K562 (cell line): ENCODE data around the gene EFCC1. TPM values are rescaled to one million over a fixed set of nuclear protein-coding genes. Genes with fewer than 3 reads are reported as not detected.

Source experiments
- NFE2 ChIP-seq: IDR thresholded peaks from 2 replicates; pipeline ENCODE4 v1.6.1; 2014; ENCODE audit warnings: antibody characterized with exemption, low read depth
- ZNF134 ChIP-seq: fragments of 250-450 bp; sonication (Bioruptor Pico); conservative IDR thresholded peaks from 2 replicates; pipeline ENCODE4 v1.4.0; 2020
- ZNF77 ChIP-seq: fragments of 250-450 bp; sonication (Bioruptor Pico); IDR thresholded peaks from 2 replicates; pipeline ENCODE4 v1.5.0; 2020
- polyA plus RNA-seq, 8 experiments: library from polyadenylated mRNA; depleted of rRNA in 4 of 8; stranded (reverse) in 5 of 8; unstranded in 3 of 8; fragments of >200 nt; fragmentation: Nextera tagmentation in 2 of 8; fragmentation: Illumina TruSeq in 1 of 8; extraction: Ambion mirVana in 2 of 8; extraction: Trizol in 1 of 8; gene quantifications; 2 replicates each; pipeline versions ENCODE4 v1.2.1 to v1.2.3, GENCODE V29; 2011 to 2014; ENCODE audit warnings: inconsistent platforms in 1 of 8, missing spikeins in 1 of 8
- total RNA-seq, 7 experiments: library from RNA; depleted of rRNA in 6 of 7; stranded (reverse); fragments of >200 nt in 6 of 7; fragmentation: Illumina TruSeq in 2 of 7; extraction: Trizol in 2 of 7; gene quantifications; 2 replicates each; pipeline versions ENCODE4 v1.2.1 to v1.2.3, GENCODE V29; 2011 to 2021; ENCODE audit warnings: low replicate concordance in 1 of 7
- TF ChIP-seq, protein P1 (sequence below): fragments of 450-650 bp; IDR thresholded peaks from 2 replicates; pipeline ENCODE4 v1.6.1; 2016; ENCODE audit warnings: mild to moderate bottlenecking, moderate library complexity
- TF ChIP-seq, protein P2 (sequence below), 2 experiments: IDR thresholded peaks; 2 replicates each; pipeline ENCODE4 v1.6.1; 2011; ENCODE audit warnings: borderline replicate concordance in 1 of 2, control low read depth in 1 of 2, low read depth in 1 of 2, low read length in 1 of 2, mild to moderate bottlenecking in 1 of 2, mixed read lengths in 1 of 2, moderate library complexity in 1 of 2; ENCODE audit not compliant: insufficient read depth in 1 of 2, insufficient read length in 1 of 2, poor library complexity in 1 of 2, severe bottlenecking in 1 of 2; ENCODE audit errors: extremely low read depth in 1 of 2

Gene EFCC1
- total and polyA plus RNA-seq, 9 of the 15 experiments (the other 6 are each of a cell fraction or from before 2014, with no cell fraction given) = not detected

DNA sequence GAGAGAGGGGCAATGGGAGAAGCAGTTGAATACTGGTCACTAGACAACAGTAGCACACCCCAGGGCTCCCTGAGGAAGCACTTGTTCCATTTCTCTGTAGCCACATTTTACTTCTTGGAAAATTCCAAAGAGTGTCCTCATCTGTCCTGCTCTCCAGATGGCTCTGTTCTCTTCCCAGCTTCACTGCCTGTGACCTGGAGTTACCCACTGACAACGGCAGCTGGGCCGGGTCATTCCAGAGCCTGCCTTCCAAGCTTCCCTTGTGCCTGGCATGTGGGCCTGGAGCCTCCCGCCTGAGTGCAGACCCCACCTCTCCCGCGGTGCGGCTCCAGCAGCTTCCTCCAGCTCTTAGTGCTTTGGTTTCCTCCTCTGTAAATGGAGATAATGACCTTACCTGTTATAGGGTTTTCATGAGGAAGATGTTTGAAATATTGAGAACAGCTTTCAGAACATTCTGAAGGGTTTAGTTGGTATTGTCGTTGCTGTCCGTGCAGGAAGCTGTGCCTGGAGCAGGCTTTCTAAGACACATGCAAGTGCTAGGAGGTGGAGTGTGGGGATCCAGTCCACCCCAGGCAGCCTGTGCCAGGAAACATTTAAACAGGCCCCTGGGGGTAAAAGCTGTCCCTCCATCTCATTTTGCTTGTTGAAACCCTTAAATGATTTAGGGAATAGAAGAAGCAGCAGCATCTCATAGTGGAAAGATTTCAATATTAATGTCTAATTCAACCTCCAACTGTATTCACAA lies 24.8 kb downstream of the EFCC1 start (continued):
- TF ChIP-seq, protein P1, sequence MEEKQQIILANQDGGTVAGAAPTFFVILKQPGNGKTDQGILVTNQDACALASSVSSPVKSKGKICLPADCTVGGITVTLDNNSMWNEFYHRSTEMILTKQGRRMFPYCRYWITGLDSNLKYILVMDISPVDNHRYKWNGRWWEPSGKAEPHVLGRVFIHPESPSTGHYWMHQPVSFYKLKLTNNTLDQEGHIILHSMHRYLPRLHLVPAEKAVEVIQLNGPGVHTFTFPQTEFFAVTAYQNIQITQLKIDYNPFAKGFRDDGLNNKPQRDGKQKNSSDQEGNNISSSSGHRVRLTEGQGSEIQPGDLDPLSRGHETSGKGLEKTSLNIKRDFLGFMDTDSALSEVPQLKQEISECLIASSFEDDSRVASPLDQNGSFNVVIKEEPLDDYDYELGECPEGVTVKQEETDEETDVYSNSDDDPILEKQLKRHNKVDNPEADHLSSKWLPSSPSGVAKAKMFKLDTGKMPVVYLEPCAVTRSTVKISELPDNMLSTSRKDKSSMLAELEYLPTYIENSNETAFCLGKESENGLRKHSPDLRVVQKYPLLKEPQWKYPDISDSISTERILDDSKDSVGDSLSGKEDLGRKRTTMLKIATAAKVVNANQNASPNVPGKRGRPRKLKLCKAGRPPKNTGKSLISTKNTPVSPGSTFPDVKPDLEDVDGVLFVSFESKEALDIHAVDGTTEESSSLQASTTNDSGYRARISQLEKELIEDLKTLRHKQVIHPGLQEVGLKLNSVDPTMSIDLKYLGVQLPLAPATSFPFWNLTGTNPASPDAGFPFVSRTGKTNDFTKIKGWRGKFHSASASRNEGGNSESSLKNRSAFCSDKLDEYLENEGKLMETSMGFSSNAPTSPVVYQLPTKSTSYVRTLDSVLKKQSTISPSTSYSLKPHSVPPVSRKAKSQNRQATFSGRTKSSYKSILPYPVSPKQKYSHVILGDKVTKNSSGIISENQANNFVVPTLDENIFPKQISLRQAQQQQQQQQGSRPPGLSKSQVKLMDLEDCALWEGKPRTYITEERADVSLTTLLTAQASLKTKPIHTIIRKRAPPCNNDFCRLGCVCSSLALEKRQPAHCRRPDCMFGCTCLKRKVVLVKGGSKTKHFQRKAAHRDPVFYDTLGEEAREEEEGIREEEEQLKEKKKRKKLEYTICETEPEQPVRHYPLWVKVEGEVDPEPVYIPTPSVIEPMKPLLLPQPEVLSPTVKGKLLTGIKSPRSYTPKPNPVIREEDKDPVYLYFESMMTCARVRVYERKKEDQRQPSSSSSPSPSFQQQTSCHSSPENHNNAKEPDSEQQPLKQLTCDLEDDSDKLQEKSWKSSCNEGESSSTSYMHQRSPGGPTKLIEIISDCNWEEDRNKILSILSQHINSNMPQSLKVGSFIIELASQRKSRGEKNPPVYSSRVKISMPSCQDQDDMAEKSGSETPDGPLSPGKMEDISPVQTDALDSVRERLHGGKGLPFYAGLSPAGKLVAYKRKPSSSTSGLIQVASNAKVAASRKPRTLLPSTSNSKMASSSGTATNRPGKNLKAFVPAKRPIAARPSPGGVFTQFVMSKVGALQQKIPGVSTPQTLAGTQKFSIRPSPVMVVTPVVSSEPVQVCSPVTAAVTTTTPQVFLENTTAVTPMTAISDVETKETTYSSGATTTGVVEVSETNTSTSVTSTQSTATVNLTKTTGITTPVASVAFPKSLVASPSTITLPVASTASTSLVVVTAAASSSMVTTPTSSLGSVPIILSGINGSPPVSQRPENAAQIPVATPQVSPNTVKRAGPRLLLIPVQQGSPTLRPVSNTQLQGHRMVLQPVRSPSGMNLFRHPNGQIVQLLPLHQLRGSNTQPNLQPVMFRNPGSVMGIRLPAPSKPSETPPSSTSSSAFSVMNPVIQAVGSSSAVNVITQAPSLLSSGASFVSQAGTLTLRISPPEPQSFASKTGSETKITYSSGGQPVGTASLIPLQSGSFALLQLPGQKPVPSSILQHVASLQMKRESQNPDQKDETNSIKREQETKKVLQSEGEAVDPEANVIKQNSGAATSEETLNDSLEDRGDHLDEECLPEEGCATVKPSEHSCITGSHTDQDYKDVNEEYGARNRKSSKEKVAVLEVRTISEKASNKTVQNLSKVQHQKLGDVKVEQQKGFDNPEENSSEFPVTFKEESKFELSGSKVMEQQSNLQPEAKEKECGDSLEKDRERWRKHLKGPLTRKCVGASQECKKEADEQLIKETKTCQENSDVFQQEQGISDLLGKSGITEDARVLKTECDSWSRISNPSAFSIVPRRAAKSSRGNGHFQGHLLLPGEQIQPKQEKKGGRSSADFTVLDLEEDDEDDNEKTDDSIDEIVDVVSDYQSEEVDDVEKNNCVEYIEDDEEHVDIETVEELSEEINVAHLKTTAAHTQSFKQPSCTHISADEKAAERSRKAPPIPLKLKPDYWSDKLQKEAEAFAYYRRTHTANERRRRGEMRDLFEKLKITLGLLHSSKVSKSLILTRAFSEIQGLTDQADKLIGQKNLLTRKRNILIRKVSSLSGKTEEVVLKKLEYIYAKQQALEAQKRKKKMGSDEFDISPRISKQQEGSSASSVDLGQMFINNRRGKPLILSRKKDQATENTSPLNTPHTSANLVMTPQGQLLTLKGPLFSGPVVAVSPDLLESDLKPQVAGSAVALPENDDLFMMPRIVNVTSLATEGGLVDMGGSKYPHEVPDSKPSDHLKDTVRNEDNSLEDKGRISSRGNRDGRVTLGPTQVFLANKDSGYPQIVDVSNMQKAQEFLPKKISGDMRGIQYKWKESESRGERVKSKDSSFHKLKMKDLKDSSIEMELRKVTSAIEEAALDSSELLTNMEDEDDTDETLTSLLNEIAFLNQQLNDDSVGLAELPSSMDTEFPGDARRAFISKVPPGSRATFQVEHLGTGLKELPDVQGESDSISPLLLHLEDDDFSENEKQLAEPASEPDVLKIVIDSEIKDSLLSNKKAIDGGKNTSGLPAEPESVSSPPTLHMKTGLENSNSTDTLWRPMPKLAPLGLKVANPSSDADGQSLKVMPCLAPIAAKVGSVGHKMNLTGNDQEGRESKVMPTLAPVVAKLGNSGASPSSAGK = peak; percentile 56
- TF ChIP-seq ZNF134 (CRISPR knock-in tag) (no peak), NFE2 (no peak), ZNF77 (CRISPR knock-in tag) (no peak)
- TF ChIP-seq, protein P2, sequence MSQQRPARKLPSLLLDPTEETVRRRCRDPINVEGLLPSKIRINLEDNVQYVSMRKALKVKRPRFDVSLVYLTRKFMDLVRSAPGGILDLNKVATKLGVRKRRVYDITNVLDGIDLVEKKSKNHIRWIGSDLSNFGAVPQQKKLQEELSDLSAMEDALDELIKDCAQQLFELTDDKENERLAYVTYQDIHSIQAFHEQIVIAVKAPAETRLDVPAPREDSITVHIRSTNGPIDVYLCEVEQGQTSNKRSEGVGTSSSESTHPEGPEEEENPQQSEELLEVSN (IDR thresholded peaks at IDR 0.05; ENCODE audit: borderline replicate concordance in 1 of 2, extremely low read depth in 1 of 2, insufficient read depth in 1 of 2, insufficient read length in 1 of 2, low read depth in 1 of 2, low read length in 1 of 2, poor library complexity in 1 of 2, severe bottlenecking in 1 of 2) = peak in 1 of 2 experiments; percentile 44
